Loucy (cell line): ENCODE data around the gene AQP9.

ENCODE experiments used
- EZH2phosphoT487 ChIP-seq: fragments of 200-600 bp; IDR thresholded peaks from 2 replicates; pipeline ENCODE4 v1.6.1; 2018; ENCODE audit warnings: antibody characterized with exemption, mild to moderate bottlenecking, moderate library complexity, borderline replicate concordance
- TF ChIP-seq, protein P1 (sequence below): fragments of 200-600 bp; sonication (generic); conservative IDR thresholded peaks from 2 replicates; pipeline ENCODE4 v1.5.1; 2014; ENCODE audit warnings: mild to moderate bottlenecking, antibody characterized with exemption, low read length

- TF ChIP-seq, protein P1, sequence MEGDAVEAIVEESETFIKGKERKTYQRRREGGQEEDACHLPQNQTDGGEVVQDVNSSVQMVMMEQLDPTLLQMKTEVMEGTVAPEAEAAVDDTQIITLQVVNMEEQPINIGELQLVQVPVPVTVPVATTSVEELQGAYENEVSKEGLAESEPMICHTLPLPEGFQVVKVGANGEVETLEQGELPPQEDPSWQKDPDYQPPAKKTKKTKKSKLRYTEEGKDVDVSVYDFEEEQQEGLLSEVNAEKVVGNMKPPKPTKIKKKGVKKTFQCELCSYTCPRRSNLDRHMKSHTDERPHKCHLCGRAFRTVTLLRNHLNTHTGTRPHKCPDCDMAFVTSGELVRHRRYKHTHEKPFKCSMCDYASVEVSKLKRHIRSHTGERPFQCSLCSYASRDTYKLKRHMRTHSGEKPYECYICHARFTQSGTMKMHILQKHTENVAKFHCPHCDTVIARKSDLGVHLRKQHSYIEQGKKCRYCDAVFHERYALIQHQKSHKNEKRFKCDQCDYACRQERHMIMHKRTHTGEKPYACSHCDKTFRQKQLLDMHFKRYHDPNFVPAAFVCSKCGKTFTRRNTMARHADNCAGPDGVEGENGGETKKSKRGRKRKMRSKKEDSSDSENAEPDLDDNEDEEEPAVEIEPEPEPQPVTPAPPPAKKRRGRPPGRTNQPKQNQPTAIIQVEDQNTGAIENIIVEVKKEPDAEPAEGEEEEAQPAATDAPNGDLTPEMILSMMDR = no peak
- no peak for TF ChIP-seq EZH2phosphoT487
Observed at GRCh38 chr15:58148120-58148519, 9.9 kb downstream of the AQP9 start.
